ENCODE measurements around the gene CDH15. TPM values are rescaled to one million over a fixed set of nuclear protein-coding genes. Genes with fewer than 3 reads are reported as not detected.

CDH15 gene
- total and polyA plus RNA-seq, 2 of the 13 experiments (the other 11 are each of a cell fraction or from before 2014, with no cell fraction given): 0.74 to 2.2 TPM

GRCh38 chr16:89192186-89192955, 20.8 kb downstream of the CDH15 start (continued):
- TF ChIP-seq, protein P1, sequence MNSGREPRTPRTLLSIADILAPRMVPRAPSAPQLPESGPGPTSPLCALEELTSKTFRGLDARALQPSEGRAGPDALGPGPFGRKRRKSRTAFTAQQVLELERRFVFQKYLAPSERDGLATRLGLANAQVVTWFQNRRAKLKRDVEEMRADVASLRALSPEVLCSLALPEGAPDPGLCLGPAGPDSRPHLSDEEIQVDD (CRISPR knock-in tag; IDR thresholded peaks at IDR 0.05; ENCODE audit: borderline replicate concordance): peak; percentile 94; the same call in 1 of the 2 replicates
- TF ChIP-seq ZNF230 (CRISPR knock-in tag; IDR thresholded peaks at IDR 0.05) (peak; percentile 83), RELA (CRISPR knock-in tag; IDR thresholded peaks at IDR 0.05) (peak; percentile 85; the same call in 1 of the 2 replicates), ZKSCAN8 (CRISPR knock-in tag; IDR thresholded peaks at IDR 0.05; ENCODE audit: borderline replicate concordance) (peak; percentile 66; the same call in 1 of the 2 replicates), ZNF740 (CRISPR knock-in tag; IDR thresholded peaks at IDR 0.05) (peak; percentile 93), ZKSCAN1 (IDR thresholded peaks at IDR 0.05; ENCODE audit: low read length) (peak; percentile 64), PRMT3 (CRISPR knock-in tag; IDR thresholded peaks at IDR 0.05; ENCODE audit: borderline replicate concordance, low read depth) (peak; percentile 54; the same call in 1 of the 2 replicates), KDM2A (CRISPR knock-in tag; IDR thresholded peaks at IDR 0.05; ENCODE audit: borderline replicate concordance, low read depth) (peak; percentile 74), TEAD3 (CRISPR knock-in tag; optimal IDR thresholded peaks at IDR 0.05; ENCODE audit: borderline replicate concordance) (peak; percentile 79), TSC22D2 (CRISPR knock-in tag; IDR thresholded peaks at IDR 0.05; ENCODE audit: borderline replicate concordance) (peak; percentile 94; the same call in 1 of the 2 replicates), ZNF431 (CRISPR knock-in tag; IDR thresholded peaks at IDR 0.05; ENCODE audit: borderline replicate concordance, low read depth) (peak; percentile 98), CENPT (CRISPR knock-in tag; IDR thresholded peaks at IDR 0.05; ENCODE audit: low read depth) (0 out of 2 replicates have a peak, but pooled peaks have one; percentile 79), KLF16 (CRISPR knock-in tag; IDR thresholded peaks at IDR 0.05) (peak in 1 of 2 experiments; percentile 76; a peak in 2 of 4 replicates), XRCC5 (optimal IDR thresholded peaks at IDR 0.05; ENCODE audit: low read length) (peak; percentile 24), KMT2A (CRISPR knock-in tag; IDR thresholded peaks at IDR 0.05) (peak; percentile 41; the same call in 1 of the 2 replicates), REPIN1 (CRISPR knock-in tag; IDR thresholded peaks at IDR 0.05; ENCODE audit: borderline replicate concordance, low read depth) (peak; percentile 70), ZNF556 (CRISPR knock-in tag; IDR thresholded peaks at IDR 0.05; ENCODE audit: borderline replicate concordance) (peak; percentile 69; the same call in 1 of the 2 replicates), MTA1 (CRISPR knock-in tag; IDR thresholded peaks at IDR 0.05; ENCODE audit: borderline replicate concordance) (peak; percentile 81; the same call in 1 of the 2 replicates), ATF2 (CRISPR knock-in tag; IDR thresholded peaks at IDR 0.05) (peak; percentile 79)
- TF ChIP-seq, protein P2, sequence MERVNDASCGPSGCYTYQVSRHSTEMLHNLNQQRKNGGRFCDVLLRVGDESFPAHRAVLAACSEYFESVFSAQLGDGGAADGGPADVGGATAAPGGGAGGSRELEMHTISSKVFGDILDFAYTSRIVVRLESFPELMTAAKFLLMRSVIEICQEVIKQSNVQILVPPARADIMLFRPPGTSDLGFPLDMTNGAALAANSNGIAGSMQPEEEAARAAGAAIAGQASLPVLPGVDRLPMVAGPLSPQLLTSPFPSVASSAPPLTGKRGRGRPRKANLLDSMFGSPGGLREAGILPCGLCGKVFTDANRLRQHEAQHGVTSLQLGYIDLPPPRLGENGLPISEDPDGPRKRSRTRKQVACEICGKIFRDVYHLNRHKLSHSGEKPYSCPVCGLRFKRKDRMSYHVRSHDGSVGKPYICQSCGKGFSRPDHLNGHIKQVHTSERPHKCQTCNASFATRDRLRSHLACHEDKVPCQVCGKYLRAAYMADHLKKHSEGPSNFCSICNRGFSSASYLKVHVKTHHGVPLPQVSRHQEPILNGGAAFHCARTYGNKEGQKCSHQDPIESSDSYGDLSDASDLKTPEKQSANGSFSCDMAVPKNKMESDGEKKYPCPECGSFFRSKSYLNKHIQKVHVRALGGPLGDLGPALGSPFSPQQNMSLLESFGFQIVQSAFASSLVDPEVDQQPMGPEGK (CRISPR knock-in tag; IDR thresholded peaks at IDR 0.05): peak; percentile 96
